ENCODE results near the gene CLDN8.

Gene CLDN8

DNA sequence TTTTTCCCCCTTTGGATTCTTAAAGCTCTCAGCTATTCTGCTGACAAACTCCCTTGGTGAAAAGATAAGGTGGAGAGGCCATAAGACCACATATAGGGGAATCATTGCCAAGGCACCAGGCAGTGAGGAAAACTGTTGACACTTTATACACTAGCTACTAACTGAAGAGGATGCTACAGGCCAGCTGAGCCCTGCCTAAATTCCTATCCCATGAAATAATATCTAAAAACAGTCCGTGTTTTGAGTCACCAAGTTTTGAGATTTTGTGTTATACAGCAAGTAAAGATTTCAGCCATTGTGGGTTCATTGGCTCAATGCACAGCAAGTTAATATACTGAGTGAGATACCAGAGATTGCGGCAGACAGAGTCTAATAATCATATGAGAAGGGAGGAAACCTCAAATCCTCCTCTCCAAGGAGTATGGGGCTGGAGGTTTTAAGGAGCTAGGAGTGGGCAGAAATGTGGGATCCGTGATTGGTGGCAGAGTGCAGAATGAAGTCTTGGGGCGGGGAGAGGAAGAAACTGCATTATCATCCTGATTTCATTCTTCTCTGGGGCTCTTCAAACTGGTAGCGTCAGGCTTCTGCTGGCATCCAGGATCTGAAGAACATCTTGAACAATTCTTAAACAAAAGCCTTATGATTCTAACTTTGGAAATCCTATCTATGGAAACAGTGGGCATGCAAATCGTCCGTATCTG is 9.2 kb downstream of the CLDN8 start:
- in situ Hi-C loops (cut with MboI; ENCODE audit: low sequenced_read_pairs) = no loop called here

GRCh38 chr21:30200000-30200399 is 15.9 kb downstream of the CLDN8 start:
- in situ Hi-C loops (cut with MboI; ENCODE audit: low sequenced_read_pairs) = no loop called here

GRCh38 chr21:30194701-30195299 is 21.1 kb downstream of the CLDN8 start:
- in situ Hi-C loops (cut with MboI; ENCODE audit: low sequenced_read_pairs) = no loop called here

GRCh38 chr21:30193201-30193600 is 22.7 kb downstream of the CLDN8 start:
- in situ Hi-C loops (cut with MboI; ENCODE audit: low sequenced_read_pairs) = no loop called here

DNA sequence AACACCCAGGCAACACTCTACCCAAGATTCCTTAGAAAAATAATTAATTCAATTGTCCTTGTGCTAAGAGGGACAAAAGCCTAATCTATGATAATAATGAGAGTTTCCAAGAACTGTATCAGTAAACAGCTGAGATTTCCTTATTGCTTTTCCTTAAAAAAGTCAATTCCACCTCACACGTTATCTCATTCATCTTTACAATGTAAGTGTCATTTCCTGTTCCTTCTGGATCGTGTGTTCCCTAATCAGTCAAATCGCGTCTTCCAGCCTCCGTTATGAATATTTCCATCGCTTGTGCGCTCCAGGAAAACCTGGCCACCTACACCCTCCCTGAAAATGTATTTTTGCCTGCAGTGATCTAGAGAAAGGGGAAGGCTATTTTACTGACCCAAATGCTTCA is 25.3 kb downstream of the CLDN8 start:
- in situ Hi-C loops (cut with MboI; ENCODE audit: low sequenced_read_pairs) = no loop called here

DNA sequence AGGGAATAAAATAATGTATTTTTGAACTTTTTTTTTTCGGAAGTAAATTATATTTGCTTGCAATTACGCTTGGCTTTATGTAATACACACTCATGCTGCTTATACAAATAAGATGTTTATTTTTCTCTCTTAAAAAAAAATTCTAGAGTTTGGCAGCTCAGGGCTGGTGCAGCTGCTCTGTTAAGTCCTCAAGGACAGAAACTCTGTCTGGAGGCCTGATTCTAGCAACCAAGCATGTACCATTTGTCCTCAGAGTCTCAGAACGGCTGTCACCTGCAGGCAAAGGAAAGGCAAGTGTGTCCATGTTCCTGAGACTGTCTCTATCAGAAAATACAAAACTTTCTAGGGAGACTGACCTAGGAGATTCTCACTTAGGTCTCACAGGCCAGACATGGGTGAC is 26.1 kb downstream of the CLDN8 start:
- in situ Hi-C loops (cut with MboI; ENCODE audit: low sequenced_read_pairs) = no loop called here

DNA sequence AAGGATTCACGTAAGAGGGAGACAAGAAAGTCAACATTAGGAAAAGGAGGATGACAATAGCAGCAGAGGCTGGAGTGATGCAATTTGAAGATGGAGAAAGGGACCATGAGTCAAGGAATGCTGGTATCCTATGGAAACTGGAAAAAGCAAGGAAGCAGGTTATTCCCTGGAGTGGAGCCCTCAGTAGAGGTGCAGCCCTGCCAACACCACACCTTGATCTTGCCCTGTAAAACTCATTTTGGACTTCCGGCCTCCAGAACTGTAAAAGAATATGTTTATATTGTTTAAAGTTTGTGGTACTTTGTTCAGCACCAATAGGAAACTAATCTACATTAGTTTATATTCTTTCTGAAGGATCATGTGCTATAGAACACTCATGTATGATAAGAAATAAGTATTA is 29.7 kb downstream of the CLDN8 start:
- in situ Hi-C loops (cut with MboI; ENCODE audit: low sequenced_read_pairs) = no loop called here

- in situ Hi-C loops (cut with MboI; ENCODE audit: low sequenced_read_pairs) = no loop called here
These were observed 47.8 kb downstream of the CLDN8 start for GRCh38 chr21:30168086-30168485.

DNA sequence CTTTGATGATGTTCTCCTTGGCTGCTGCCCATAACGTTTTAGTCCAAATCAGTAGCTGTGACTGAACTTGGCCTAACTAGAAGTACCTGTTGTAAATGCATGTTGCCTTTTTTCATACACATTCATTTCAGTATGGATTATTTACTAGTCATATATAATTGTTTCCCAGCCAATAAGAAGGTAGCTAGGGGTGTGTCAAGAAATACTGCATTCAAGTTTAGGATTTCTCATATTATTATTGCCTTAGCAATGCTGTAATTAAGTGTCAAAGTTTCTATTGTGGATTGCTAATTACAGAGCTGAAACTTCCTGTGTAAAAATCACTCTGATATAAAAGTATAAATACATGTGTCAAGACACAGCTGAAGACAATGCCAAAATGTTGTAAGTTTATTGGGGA is 49.2 kb downstream of the CLDN8 start, which contains the start of gene CLDN17:
Gene CLDN17, minus strand, starts transcription at position 101 of the 400 bp plus-strand sequence. CDS start 188 bp downstream, outside the sequence.
- in situ Hi-C loops (cut with MboI; ENCODE audit: low sequenced_read_pairs) = no loop called here

DNA sequence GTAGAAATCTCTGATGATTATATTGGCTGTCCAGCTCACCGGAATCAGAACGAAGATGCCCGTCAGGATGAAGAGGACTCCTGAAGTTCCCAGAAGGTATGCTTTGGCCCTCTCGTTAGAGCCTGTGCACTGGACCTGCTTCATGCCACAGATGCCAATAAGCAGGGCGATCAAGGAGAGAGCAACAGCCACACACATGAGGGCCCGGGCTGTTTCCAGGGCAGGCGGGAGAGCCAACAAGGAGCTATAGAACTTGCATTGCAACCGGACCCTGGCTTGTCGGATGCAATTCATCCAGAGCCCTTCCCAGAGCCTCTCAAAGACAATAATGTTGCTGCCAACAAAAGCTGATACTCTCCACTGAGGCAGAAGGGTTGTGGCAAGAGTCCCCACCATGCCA is 49.7 kb downstream of the CLDN8 start:
- in situ Hi-C loops (cut with MboI; ENCODE audit: low sequenced_read_pairs) = no loop called here

DNA sequence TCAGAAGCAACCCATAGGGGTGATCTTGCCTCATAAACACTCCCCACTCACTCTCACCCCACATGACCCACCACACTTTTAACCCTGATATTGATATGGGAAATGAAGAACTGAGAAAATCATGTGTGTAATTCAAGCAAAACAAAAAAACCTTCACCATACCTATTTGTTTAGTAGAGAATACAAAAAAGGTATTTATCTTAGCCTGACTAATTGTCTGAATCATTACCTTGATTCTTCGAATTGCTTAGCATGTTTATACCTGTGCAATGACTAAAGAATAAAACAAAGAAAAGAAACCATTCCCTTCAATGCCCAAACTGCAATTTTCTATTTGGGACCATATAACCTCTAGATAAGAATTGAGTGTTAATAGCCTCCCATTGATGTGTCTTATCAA is 51.1 kb downstream of the CLDN8 start:
- in situ Hi-C loops (cut with MboI; ENCODE audit: low sequenced_read_pairs) = no loop called here

Measured in hTERT RPE-1 (cell line).